GM18867 (cell line): Measurements from ENCODE around the gene NUP62CL.

Experiments used
- ATAC-seq: cut with Tn5 transposase; IDR thresholded peaks from one replicate; pipeline ENCODE4 v1.9.1; 2021; ENCODE audit warnings: mild to moderate bottlenecking, moderate library complexity; ENCODE audit not compliant: unreplicated experiment

NUP62CL gene

GRCh38 chrX:107153005-107153404, 53.2 kb downstream of the NUP62CL start:
- no peak for ATAC-seq

GRCh38 chrX:107146670-107147069, 59.6 kb downstream of the NUP62CL start:
- no peak for ATAC-seq

GRCh38 chrX:107135965-107136307, 70.3 kb downstream of the NUP62CL start:
- ATAC-seq, result no peak

- no peak for ATAC-seq
Observed at GRCh38 chrX:107135049-107135964, 70.9 kb downstream of the NUP62CL start.

- no peak for ATAC-seq
Observed at GRCh38 chrX:107123750-107124149, 82.5 kb downstream of the NUP62CL start.

- no peak for ATAC-seq
Observed at GRCh38 chrX:107119283-107119682, 87.0 kb downstream of the NUP62CL start.

GRCh38 chrX:107118322-107119147, 87.7 kb downstream of the NUP62CL start, which contains the start of gene RBM41:
Gene RBM41 (minus strand): TSS chrX:107118822. CDS start chrX:107118773, 49 bp downstream.
- ATAC-seq, result peak; percentile 99

- ATAC-seq, result no peak
Observed at GRCh38 chrX:107117993-107118321, 88.3 kb downstream of the NUP62CL start.

GRCh38 chrX:107107459-107107858, 98.8 kb downstream of the NUP62CL start:
- ATAC-seq, result no peak

- no peak for ATAC-seq
Observed at GRCh38 chrX:107102980-107103379, 103.3 kb downstream of the NUP62CL start.

- ATAC-seq, result no peak
Observed at GRCh38 chrX:107076158-107076557, 130.1 kb downstream of the NUP62CL start.
